Stimulated activated CD4-positive, alpha-beta T cell treated with anti-CD3 and anti-CD28 coated beads, Interleukin-1b, Interleukin-23, amount 100 ng/mL, for 1 hour (primary cell): ENCODE measurements around the gene DPF3.
"Not testable (repeated sequence)": the region's sequence is repeated elsewhere in the genome, so short reads cannot be mapped to it uniquely, and the experiment has no call there.

ENCODE experiments used
- DNase-seq, 2 donors: peaks; one replicate each; pipeline ENCODE4 v3.0.0-alpha.2; 2020; ENCODE audit warnings: low read depth in 2 of 2

DPF3 gene

GRCh38 chr14:72880820-72881219 lies 13.1 kb downstream of the DPF3 start:
- no peak for DNase-seq

DNA sequence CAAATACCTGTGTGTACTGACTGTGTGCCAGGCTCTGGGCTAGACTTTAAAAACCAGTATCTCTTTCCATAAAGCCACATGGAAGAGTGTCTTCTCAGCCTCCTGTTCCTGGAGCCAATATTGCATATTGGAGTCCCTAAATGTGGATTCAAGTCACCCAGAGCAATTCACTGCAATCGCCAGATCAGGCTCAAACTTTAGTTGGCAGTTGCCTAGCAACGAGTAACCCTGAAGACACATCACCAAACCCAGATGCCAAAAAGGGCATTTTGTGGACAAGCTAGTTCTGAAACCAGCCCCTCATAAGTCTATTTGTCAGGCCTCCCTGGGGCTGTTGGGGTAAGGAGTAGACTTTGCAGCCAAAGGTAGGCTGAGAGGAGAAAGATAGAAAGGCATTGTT lies 13.7 kb downstream of the DPF3 start:
- DNase-seq, result no peak

DNA sequence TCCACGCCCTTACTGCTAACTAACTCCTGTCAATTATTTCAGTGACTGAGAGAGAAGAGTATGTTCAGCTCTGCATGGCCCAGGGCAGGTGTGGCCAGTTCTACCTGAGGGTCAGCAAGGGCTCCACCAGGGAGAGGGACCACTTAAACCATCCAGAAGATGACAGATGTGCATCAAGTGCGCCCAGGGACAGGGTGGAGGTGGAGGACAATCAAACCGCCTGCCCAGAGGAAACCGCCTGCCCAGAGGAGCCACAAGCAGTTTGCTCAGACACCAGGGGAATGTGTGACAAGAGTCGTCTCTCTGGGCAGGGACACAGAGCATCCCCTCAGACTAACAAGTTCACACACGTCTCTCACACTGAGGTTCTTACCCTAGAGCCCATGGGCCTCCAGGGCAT lies 14.5 kb downstream of the DPF3 start:
- no peak for DNase-seq

- no peak for DNase-seq
Observed at GRCh38 chr14:72878746-72879145, 15.2 kb downstream of the DPF3 start.

DNA sequence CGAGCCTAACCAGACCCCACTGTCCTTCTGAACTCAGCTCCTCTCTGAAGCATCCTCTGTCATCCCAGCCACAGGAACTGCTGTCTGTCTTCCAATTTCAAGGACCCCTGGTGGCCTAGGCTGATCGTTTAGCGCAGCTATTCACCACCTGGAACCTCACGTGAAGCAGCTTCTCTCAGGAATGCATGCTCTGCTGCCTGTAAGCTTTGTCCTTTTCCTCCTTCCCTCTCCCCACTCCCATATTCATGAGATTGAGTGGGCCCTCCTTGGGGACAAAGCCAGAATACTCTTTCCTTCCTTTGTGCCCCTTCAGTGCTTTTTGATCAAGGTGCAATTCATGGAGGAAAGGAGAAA lies 17.2 kb downstream of the DPF3 start:
- DNase-seq, result no peak

- DNase-seq, result no peak
Observed at GRCh38 chr14:72876005-72876709, 17.7 kb downstream of the DPF3 start.

DNA sequence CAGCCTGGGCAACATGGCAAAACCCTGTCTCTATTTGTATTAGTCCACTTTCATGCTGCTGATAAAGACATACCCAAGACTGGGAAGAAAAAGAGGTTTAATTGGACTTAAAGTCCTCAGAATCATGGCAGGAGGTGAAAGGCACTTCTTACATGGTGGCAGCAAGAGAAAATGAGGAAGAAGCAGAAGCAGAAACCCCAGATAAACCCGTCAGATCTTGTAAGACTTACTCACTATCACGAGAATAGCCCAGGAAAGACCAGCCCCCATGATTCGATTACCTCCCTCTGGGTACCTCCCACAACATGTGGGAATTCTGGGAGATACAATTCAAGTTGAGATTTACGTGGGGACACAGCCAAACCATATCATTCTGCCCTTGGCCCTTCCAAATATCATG lies 23.0 kb downstream of the DPF3 start:
- DNase-seq, result not testable (repeated sequence)

- no peak for DNase-seq
Observed at GRCh38 chr14:72869407-72870329, 24.2 kb downstream of the DPF3 start.

- no peak for DNase-seq
Observed at GRCh38 chr14:72868500-72868899, 25.4 kb downstream of the DPF3 start.

GRCh38 chr14:72864712-72865365 lies 29.1 kb downstream of the DPF3 start:
- DNase-seq, result no peak

DNA sequence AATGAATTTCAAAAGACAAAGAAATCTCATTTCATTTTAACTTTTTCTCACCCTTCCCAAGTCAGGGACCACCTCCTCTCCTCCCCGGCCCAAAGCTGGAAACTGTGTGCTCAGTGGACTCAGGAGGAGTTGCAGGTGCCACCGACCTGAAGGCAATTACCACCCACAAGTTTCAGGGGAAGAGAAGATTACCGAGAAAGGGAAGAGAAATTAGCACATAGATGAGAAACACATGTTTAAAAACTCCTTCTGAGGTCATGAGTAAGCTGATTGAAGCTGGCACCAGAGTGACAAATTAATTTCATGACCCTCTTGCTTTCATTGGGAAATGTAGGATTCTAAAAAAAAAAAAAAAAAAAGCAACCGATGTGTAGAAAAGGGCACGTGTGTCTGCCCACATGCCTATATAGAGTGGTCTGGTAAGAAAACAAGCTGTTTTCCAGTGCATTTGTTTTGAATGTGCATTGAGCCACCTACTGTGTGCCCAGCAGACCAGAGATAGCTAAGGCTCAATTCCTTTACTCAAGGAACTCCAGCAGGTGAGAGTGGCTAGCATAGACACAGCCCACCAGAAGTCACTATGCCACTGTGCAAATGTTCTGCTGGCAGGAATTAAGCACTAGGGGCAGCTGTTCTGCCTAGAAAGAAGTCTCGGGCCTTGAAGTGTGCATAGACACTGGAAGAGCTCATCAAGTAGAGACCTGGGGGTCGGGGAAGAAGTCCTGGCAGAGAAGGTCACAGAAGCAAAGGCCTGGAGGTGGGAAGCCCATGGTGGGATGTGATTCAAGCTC lies 30.5 kb downstream of the DPF3 start:
- DNase-seq, result no peak

DNA sequence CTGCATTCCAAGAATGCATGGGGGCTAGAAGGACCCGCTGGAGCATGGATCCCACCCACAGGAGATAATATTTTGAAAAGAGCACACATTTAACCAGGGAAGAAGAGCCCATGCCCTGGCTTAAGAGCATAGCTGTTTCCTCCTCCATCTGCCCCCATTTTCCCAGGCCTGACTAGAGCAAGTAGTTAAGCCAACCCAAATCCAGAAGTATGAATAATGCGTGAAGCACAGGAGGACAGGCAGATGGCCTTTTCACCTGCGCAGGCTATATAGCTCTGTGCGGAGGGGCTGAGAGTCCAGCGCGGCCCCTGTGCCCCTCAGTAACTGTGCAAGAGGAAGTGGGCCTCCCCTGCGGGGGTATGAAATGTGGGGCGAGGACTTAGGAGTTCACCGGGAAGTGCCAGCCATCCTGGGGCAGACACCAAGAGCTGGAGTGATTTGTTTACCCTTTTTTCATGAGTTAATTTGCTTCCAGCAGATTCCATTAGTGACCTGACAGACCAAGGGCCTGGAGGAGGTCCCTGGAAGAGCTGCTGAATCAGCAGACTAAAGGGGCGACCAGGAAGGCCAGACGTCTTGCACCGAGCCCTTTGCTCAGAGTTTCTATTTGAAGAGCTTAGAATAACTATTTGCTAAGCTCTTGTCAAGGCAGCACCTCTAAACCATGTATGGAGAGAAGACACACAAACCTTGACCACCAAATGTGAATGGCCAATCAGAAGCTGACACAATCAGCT lies 37.2 kb downstream of the DPF3 start:
- DNase-seq, result no peak

DNA sequence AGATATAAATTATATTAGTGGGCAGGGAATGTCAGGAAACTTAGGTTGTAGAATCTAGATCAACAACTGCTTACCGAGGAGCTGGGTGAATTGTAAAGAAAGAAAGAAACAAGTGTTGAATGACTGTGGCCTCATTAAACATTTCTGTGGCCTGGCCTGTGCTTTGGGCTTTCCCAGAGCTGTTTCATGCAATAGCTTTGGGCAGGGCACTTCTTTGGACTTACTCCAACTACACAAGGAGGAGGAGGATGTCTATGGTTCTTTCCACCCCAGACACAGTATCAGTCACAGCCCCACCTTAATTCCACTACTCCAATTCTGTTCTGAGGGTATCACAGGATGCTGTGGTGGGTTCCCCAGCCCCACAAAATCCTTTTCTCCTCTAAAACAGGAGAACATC lies 38.0 kb downstream of the DPF3 start:
- no peak for DNase-seq

GRCh38 chr14:72852194-72852593 lies 41.7 kb downstream of the DPF3 start:
- no peak for DNase-seq

- DNase-seq, result no peak
Observed at GRCh38 chr14:72851635-72852034, 42.3 kb downstream of the DPF3 start.

- DNase-seq, result no peak
Observed at GRCh38 chr14:72850360-72850759, 43.5 kb downstream of the DPF3 start.

GRCh38 chr14:72849222-72849621 lies 44.7 kb downstream of the DPF3 start:
- no peak for DNase-seq

- no peak for DNase-seq
Observed at GRCh38 chr14:72847721-72848120, 46.2 kb downstream of the DPF3 start.

GRCh38 chr14:72845683-72846082 lies 48.2 kb downstream of the DPF3 start:
- no peak for DNase-seq

- no peak for DNase-seq
Observed at GRCh38 chr14:72845196-72845595, 48.7 kb downstream of the DPF3 start.

DNA sequence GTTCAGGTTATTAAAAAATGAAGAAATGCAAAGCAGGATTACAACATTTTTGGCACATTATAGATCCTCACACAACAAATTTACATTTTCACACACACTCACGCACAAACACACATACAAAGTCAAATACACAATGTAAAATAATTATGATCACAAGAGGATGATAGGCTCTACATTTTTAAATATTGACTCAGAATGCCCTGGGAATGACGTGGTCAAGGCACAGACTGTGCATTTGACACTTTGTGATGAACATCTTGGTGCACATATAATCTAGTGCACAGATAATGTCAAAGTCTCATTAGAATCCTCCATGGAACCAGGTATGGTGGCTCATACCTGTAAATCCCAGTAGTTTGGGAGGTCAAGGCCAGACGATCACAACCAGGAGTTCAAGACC lies 49.4 kb downstream of the DPF3 start:
- no peak for DNase-seq
